Sigmoid colon (tissue), 4 donors: Measurements from ENCODE around the gene PRKD2.

ENCODE experiments used
- CTCF ChIP-seq, 4 experiments: fragments of 450-650 bp in 3 of 4; fragments of 200-600 bp in 1 of 4; IDR thresholded peaks; one replicate each; pipeline ENCODE4 v1.5.1; 2016 to 2019; ENCODE audit warnings: antibody characterized with exemption in 4 of 4, mild to moderate bottlenecking in 3 of 4, moderate library complexity in 2 of 4
- EP300 ChIP-seq, 4 donors: sonication (generic); formaldehyde crosslinking; IDR thresholded peaks; one replicate each; pipeline ENCODE4 v1.6.1; 2017; ENCODE audit warnings: antibody characterized with exemption in 4 of 4
- POLR2AphosphoS5 ChIP-seq, 4 donors: sonication (generic); formaldehyde crosslinking; IDR thresholded peaks; one replicate each; pipeline ENCODE4 v1.6.1; 2017; ENCODE audit warnings: antibody characterized with exemption in 4 of 4

GRCh38 chr19:46729696-46730095, 12.8 kb upstream of the PRKD2 start:
- TF ChIP-seq CTCF (IDR thresholded peaks at IDR 0.05) = no peak
- TF ChIP-seq POLR2AphosphoS5 (IDR thresholded peaks at IDR 0.05) = no peak
- no peak for TF ChIP-seq EP300 (IDR thresholded peaks at IDR 0.05)
